ENCODE results near the gene PDGFRB.
A peak's percentile ranks its signal among the peaks of the same experiment; 100 is the strongest.

The PDGFRB gene

DNA sequence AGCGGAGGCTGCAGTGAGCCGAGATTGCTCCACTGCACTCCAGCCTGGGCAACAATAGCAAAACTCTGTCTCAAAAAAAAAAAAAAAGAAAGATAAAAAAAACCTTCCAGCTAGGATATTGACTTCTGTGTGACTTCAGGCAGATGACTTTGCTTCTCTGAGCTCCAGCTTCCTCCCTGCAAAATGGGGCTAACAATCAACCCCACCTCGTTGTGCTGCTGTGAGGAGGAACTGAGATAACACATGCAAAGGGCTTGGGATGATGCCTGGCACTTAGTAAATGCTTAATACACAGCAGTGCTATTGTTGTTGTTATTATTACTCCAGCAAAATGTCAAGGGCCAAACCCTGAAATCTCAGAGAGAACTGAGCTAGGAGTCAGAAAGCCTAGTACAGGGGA lies 7.4 kb upstream of the PDGFRB start:
- no peak for DNase-seq (ENCODE audit: low spot score)

DNA sequence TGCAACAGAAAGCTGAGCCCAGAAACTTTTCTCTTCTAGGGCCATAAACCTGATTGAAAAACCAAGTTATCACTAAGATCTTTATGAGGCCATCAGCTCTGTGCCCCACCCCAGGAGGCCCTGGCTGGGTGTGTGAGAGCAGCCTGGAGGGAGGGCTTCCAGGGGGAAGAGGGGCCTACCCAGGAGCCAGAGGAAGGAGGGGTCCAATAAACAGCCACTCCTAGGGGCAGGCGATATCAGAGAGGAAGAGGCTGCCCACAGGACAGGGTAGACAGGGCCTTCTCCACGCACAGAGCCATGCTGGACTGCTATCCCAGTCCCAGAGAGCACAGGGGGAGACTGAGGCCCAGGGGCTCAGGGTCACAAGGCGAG lies 6.5 kb upstream of the PDGFRB start:
- DNase-seq (ENCODE audit: low spot score) = no peak

DNA sequence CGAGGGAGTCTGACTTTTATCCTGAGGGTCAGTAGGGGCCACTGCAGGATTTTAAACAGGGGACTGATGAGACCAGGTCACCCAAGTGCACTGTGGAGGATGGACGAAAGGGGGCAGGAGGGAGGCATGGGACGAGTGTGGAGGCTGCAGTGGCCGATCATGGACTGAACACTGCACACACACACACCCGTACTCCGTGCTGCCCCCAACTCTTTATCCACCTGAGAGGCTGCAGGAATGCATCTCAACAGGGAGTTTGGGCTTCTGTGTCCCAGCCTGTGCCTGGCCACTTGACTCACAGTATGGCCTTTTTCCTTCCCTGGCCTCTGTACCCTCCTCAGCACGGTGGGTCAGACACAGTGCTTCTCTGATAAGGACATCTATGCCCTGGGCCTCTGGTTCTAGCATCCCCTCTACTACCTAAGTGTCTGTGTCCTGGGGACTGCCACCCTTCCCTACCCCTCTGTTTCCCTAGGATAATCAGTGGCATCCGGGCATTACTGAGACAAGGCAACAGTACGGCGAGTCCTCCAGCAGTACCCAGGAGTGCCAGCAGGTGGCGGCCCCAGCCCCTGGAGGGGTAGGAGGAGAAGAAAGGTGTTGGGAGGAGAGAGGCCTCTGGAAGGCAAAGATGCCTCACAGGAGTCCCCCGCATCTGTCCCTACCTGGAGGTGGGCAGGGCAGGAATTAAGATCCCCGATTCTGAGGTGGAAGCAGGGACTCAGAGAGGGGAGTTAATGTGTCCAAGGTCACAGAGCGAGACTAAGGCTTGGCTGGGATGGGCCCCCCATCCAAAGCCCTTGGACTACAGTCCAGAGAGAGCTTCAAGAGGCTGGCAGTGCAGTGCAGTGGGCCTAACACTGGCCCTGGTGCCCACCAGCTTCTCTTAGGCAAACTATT lies 5.8 kb upstream of the PDGFRB start:
- DNase-seq (ENCODE audit: low spot score) = peak; percentile 76

DNA sequence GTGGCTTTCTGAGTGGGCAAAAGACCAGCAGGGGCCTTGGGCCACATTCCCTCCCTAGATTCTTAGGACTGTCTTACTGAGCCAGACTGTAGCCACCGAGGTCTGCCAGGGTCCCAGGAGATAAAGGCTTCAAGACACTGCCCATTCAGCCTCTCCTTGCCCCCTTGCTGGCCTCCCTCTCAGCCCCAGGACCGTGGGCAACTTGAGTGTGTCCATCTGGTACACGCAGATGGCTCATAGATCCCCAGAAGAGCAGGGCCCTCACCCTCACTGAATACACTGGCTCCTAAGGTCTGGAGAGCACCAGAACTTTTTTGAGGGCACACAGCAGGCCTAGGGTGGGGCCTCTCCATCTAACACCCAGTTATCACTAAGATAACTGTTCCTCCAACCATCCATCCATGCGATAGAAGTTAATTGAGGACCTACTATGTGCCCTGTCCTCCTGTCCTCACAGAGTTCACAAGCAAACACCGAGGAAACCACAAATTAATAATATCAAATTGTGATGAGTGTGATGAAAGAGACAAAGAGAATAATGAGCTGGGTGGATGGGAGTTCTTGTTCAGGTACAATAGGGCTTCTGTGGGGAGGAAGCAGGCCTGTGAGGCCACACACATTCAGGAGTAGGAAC lies 4.9 kb upstream of the PDGFRB start:
- no peak for DNase-seq (ENCODE audit: low spot score)

DNA sequence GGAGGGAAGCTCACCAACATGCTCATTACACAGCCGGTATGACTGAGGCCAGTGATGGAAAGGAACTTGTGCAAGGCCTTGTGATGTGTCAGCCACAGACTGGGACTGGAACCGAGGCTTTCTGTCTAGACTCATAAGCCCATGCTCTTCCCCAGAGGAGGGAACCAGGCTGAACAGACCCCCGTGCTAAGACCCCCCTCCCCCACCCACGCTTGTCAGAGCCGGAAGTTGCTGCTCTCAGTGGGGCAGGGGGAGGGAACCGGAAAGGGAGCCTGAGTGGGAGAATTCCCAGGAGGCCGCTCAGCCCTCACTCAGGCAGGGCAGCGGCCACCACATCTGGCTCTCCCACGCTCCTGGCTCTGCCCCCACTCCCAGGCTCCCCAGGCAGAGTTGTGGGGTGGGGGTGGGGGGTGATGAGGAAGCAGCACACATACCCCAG lies 4.1 kb upstream of the PDGFRB start:
- no peak for DNase-seq (ENCODE audit: low spot score)

DNA sequence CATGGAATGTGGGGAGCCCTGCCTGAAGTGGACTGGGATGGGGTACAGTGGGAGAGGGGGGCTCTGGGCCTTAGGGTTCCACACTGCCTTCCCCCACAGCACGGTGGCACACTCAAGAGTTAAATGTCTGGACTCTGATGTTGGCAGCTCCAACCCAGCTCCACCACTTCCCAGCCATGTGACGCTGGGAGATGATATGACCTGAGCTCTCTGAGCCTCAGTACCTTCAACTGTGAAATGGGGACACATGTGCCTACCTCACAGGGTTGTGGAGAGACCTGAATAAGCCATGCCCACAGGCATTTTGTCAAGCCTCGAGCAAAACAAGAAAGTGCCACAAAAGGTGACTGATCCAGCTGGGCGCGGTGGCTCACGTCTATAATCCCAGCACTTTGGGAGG lies 3.4 kb upstream of the PDGFRB start:
- no peak for DNase-seq (ENCODE audit: low spot score)

DNA sequence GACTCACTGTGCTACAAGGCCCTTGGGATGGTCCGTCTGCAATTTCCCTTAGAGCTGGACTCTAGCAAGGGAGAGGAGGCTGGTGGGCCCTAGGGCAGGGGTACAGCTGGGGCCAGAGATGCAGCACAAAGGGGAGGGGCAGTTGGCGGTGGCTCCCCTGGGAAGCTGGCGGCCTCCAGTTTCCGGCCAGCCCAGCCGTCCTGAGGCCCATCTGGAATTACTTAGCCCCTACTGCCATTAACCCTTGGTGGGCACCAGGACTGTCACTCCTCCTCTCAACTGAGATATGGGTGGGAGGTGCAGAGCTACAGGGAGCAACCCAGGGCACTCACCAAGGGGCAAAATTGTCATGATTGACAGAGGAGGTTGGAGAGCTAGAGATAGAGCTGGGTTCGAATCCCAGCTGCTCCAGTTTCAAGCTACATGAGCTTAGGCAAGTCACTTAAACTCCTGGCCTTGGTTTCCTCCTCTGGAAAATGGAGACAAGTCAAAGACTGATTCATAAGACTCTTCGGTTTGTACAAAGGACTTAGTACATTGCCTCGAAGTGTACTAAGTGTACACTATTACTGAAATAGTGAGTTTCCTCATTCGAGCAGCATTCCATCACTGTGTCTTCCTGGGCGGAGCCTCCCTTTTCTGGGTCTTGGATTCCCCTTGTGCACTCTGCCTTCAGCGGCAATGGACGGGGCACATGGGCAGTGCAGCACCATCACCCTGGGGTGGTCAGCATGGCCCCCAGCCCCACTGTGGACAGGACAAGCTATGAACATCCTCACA lies 2.7 kb upstream of the PDGFRB start:
- DNase-seq (ENCODE audit: low spot score) = no peak

DNA sequence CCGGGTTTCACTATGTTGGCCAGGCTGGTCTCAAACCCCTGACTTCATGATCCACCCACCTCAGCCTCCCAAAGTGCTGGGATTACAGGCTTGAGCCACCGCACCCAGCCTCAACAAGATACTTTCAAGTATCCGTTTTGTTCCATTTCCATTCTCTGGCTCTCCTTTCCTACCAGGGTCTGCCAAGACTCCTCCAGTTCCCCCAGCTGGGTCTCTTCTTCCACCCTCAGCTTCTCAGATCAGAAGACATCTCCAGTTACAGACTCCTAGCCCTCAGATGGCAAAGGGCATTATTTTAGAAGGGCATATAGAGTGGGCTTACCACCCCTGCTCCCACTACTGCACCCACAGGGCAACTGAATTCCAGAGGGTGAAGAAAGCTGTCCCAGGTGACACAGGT lies 1.5 kb upstream of the PDGFRB start:
- no peak for DNase-seq (ENCODE audit: low spot score)

DNA sequence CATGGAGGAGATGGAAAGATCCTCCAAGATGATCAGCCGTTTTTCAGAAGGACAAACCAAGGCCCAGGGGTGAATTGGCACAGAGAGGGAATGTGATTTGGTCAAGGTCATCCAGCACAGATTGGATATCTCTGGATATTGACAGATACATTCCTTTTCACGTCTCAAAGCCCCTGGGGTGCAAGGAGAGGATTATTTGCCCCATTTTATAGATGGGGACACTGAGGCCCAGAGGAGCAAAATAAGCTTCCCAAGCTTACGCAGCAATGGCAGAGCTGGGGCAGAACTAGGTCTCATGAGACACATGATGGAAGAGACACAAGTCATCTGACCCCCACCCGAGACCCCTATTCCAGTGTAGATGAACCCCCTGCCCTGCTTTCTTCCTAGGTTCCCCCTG lies 895 bp upstream of the PDGFRB start:
- no peak for DNase-seq (ENCODE audit: low spot score)

DNA sequence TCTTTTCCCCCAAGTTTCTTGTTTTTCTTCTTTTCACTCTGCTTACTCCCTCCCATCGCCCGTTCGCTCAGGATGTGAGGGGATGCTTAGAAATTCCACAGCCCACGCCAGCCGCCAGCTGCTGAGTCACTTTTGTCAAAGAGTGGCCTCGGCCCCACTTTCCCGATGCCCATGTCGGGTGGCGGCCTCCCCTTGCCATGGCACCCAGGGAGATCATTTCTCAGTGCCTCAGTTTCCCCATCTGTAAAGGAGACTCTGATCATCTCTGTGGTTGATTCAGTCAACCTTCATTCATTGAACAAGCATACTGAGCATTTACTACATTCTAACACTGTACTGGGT lies 353 bp upstream of the PDGFRB start:
- DNase-seq (ENCODE audit: low spot score) = no peak

DNA sequence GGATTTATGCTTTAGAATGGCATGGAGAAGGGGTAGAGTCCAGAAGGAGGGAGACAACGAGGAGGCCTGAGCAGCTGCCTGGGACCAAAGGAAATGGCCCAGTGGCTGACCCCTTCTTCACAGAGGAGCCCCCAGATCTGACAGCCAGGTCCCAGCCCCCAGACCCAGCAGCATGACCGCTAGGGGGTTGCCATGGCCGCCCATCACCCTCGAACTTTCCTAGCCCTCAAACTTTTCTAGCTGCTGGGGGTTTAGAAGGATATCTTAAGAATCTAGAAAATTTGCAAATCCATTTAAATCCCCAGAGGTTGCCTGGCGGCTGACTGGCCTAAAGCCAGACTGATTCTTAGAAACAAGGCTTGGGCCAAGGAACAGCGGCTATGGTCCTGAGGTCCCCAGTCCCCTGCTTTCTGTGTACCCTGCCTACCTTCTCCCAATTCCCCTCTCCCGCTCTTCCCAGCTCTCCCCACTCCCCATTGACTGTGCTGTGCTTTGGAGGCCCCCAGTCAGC lies 972 bp downstream of the PDGFRB start:
- no peak for DNase-seq (ENCODE audit: low spot score)

DNA sequence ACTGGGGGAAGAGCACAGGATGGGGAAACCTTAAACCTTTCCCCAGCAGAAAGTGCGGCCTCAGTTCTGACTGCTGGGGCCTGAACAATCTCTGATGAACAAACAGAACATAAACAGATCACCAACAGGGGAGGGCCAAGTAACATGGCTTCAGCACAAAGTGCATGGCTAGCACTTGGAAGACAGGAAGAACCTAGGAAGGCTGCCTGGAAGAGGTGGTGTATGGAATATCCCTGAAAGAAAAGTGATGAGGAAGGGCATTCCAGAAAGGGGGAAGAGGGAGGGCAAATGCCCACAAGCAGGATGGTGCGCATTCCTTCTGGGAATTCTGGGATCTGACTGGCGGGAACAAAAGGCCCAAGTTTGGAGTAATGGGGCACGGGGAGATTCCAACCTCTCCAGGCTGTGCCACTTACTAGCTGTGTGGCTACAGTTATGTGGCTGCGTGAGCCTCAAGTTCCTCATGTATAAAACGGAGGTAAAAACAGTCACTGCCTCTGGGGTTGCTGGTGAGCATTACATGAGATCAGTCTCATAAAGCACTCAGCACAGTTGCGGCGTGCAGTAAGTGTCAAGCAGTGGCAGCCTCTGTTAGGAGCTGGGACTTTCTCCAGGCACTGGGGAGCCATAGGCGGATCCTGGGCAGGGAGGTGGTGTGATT lies 1.6 kb downstream of the PDGFRB start:
- peak; percentile 47 for DNase-seq (ENCODE audit: low spot score)

DNA sequence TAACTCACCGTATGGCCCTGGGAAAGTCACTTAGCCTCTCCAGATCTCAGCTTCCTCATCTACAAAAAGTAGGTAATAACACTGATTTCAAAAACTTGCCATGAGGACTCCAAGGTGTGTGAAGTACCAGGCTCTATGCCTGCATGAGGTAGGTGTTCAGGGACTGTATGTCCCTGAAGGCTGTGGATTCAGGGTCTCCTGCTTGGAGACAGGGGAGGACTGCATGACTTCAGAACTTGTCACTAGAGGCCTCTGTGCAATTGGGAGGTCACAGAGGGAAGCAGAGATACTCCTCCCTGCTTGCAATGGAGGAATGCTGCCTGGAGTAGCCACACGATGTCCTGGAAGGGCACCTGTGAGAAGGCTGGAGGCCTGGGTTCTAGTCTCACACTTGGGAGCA lies 2.2 kb downstream of the PDGFRB start:
- DNase-seq (ENCODE audit: low spot score) = no peak

DNA sequence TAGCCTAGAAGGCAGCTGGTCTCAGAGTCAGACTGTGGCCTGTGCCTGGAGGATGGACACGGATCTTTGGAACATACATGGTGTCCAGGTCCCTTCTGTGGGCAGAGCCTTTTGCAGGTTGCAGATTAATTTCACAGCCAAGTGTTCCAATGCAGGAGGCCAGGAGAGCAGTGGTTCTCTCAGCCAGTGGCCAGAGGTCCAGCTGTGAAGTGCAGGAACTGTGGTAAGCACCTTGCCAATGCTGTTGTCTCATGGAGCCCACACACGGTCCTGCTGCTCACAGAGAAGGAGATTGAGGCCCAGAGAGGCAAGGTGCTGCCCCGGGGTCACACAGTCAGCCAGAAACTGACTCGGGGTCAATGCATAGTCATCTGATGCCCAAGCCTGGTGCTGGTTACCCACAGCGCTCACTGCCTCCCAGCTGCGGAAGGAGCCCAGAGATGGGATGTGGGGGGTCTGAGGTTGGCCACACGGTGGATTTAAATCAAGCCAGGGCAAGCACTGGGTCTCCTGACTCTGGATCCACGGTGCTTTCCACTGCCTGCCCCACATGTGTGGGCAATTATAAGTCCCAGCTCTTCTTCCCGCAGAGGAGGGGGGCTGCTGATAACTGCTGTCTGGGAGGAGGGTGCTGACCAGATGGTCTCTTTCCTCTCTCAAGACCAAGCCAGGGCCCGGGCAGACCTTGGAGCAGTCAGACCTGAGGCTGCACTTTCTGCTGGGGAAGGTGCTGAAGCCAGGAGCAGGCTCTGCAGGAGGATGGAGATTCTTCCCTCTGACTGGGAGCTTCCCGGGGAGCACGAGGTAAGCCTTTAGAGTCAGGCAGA lies 2.8 kb downstream of the PDGFRB start:
- no peak for DNase-seq (ENCODE audit: low spot score)

DNA sequence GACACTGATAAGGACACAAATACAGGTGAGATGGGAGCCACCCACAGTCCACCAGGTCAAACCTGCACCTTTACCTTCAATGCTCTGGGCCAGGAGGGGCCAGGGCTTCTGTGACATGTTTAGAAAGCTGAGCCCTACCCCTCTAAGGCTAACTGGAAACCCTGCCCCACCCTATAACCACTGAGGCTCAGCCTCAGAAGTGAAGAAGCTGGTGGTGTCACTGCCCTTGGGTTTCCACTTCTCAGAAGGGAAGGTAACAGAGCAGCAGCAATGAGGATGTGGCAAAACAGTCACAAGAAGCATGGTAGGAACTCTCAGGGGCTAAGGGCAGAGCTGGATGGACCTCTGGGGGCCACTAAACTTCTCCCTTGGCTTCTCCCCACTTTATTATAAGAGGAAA lies 6.0 kb downstream of the PDGFRB start:
- DNase-seq (ENCODE audit: low spot score) = no peak

DNA sequence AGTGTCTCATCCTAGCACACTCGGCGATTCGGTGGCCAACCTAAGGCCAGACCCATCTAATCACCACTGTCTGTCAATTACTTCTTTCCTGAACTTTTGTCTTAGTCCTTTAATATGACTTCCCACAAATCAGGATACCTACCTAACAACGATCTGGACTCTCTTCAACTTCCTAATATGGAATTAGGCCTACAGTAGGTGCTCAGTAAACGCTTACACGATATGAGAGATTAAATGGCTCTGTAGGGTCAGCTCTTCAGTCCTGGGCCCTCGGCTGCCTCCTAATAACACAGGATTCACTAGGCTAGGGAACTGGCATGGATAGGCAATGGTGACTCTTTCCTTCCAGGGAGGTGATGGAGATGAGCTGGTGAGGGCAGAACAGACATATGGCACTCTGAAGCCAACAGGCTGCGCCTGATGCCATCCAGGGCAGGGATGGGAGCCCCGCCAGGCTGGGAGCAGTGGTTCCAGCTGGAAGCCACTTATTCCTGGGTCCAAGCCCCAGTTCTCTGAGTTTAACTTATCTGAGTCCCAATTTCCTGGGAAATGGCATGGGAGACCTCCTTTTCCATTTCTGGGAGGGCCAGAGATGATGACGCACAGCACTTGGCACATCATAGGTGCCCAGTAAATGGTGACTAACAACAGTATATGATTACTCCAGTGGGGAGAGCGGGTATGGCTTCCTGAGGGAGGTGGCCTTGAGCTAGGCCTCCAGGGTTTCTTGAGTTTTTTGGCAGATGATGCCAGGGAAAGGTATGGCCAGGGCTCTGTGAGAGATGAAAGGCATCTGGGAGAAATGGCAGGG lies 7.3 kb downstream of the PDGFRB start:
- DNase-seq (ENCODE audit: low spot score) = no peak

DNA sequence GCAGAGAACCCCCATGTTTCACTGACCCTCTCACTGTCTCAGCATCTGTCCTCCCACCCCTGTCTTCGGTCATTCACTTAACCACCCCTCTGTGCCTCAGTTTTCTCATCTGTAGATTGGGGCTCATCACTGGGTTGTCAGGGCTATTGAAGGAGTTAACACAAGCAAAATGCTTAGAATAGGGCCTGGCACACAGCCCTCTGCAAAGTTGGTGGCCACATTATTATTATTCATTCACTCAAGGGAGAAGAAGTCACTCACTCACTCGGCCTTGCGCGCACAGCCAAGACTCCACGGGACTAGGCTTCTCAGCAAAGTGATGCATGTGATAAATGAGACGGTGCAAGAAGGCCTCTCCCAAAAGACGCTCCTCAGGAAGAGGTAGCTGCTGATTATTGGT lies 8.0 kb downstream of the PDGFRB start:
- peak; percentile 33 for DNase-seq (ENCODE audit: low spot score)

DNA sequence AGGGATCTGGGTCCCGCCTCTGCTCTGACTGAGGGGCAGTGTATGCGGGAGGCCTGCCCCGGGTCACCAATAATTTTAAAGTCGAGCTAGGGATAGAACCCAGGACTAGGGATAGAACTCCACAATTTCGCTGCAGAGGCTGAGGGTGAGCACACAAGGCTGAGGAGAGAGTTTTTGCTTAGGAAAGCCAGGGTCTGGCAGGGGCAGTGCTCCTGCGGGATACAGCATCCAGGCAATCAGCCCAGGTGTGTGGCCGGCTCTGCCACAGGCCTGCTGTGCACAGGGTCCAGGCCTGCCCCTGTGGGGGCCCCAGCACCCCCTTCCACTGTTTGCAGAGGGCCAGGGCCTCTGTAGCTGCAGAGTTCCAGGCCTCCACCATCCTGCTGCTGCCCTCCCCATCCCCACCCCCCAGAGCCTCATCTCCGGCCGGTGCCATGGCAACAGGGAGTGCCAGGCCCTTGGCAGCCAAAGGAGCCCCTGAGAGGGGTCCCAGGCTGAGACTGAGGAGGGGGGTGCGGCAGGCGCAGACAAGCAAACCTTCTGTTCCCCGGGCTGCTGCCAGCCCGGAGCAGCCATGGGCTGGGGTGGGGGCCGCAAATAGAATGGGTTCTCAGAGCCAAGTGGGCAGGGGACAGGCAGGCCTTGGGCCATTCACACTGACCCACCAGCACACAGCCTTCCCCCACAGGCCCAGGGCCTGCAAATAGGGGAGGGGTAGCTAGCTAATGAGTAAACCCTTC lies 8.6 kb downstream of the PDGFRB start:
- DNase-seq (ENCODE audit: low spot score) = peak; percentile 70

DNA sequence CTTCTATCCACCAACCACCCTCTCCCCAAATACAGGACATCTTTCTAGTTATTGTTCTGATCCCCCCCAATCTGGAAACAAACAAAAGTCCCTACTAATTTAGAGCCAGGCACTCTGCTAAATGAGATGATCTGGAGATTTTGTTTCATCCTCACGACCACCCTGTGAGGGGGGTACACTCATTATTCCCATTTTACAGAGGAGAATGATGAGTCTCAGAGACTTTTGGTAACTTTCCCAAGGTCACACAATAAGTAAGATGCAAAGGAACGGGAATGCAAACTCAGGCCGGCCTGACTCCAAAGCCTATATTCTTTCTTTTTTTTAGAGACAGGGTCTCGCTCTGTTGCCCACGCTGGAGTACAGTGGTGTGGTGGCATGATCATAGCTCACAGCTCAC lies 9.4 kb downstream of the PDGFRB start:
- no peak for DNase-seq (ENCODE audit: low spot score)

DNA sequence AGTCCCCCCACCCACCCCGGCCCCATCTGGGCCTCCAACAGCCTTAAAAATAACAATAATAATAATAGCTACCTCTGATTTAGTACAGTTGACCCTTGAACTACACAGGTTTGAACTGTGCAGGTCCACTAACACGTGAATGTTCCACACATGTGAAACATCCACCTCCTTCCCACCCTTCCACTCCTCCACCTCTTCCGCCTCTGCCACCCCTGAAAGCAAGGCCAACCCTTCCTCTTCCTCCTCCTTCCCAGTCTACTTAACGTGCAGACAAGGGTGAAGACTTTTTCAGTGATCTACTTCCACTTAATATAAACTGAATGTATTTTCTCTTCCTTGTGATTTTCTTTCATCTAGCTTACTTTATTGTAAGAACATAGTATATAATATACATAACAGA lies 10.8 kb downstream of the PDGFRB start:
- no peak for DNase-seq (ENCODE audit: low spot score)

Data from Ammon's horn (tissue), 1 donor.